K562 (cell line): ENCODE data around the gene LMAN2. TPM values are rescaled to one million over a fixed set of nuclear protein-coding genes. Genes with fewer than 3 reads are reported as not detected.
"Not testable (repeated sequence)": the region's sequence is repeated elsewhere in the genome, so short reads cannot be mapped to it uniquely, and the experiment has no call there.

Experiments used
- ATAC-seq: fragments of 200-7000 bp; cut with Tn5 transposase; 3 replicates; pipeline ENCODE4 v1.9.1; 2020; ENCODE audit warnings: moderate library complexity
- BruUV-seq: library from RNA; stranded (reverse); fragments of 400-500 nt; replicated peaks from 2 replicates; lab custom pipeline; 2021; lab: Mats Ljungman, UMichigan
- CTCF ChIA-PET: fragments of 300-600 bp; formaldehyde crosslinking; extraction: SDS; loops from one replicate; lab custom pipeline; 2021; ENCODE audit warnings: low intra/inter-chr PET ratio; lab: Yijun Ruan, JAX
- POLR2A ChIA-PET: fragments of 300-600, 350-650 bp; sonication (Branson Sonifier 250); formaldehyde crosslinking; extraction: SDS; loops from one replicate; lab custom pipeline; 2021; ENCODE audit warnings: antibody characterized with exemption, inconsistent platforms; lab: Yijun Ruan, JAX
- DNase-seq, 4 experiments: peaks; one replicate each; pipeline versions ENCODE4 v3.0.0 to v3.0.0-alpha.2; 2011 to 2018; ENCODE audit warnings: low spot score in 3 of 4, mixed read lengths in 3 of 4; ENCODE audit errors: extremely low read depth in 1 of 4
- FAIRE-seq: peaks from 2 replicates; lab custom pipeline; 2011; peaks lifted over from hg19 to GRCh38; lab: Jason Lieb, UNC
- H2AFZ ChIP-seq: 2 replicates; pipeline ENCODE4 v1.6.0; 2011; ENCODE audit warnings: low read depth, low read length, control low read depth, inconsistent platforms
- H3K27ac ChIP-seq: fragments of 200-600 bp; 3 replicates; pipeline ENCODE4 v1.8.0; 2011; ENCODE audit warnings: low read depth, mild to moderate bottlenecking, control low read depth, inconsistent platforms, low read length, moderate library complexity, mixed read lengths; ENCODE audit errors: extremely low read depth
- H3K27me3 ChIP-seq, 2 experiments: fragments of 300-600 bp in 1 of 2; 2 replicates in 1 of 2; 3 replicates in 1 of 2; pipeline versions ENCODE4 v1.6.0 to v1.8.0; 2011; ENCODE audit warnings: inconsistent platforms in 2 of 2, low read length in 2 of 2, mild to moderate bottlenecking in 1 of 2, mixed read lengths in 1 of 2, moderate library complexity in 1 of 2; ENCODE audit not compliant: control insufficient read depth in 2 of 2, insufficient read depth in 2 of 2
- H3K36me3 ChIP-seq: fragments of 300-600 bp; 3 replicates; pipeline ENCODE4 v1.8.0; 2011; ENCODE audit warnings: mild to moderate bottlenecking, low read length, inconsistent platforms; ENCODE audit not compliant: control insufficient read depth, insufficient read depth
- H3K4me1 ChIP-seq, 2 experiments: fragments of 200-600 bp in 1 of 2; replicated peaks in 1 of 2; 2 replicates in 1 of 2; 3 replicates in 1 of 2; pipeline versions ENCODE4 v1.5.1 to v1.8.0; 2011; ENCODE audit warnings: inconsistent platforms in 2 of 2, low read length in 2 of 2, mild to moderate bottlenecking in 1 of 2, mixed read lengths in 1 of 2, moderate library complexity in 1 of 2; ENCODE audit not compliant: control insufficient read depth in 2 of 2, insufficient read depth in 2 of 2
- H3K4me2 ChIP-seq: 2 replicates; pipeline ENCODE4 v1.6.1; 2011; ENCODE audit warnings: low read length, control low read depth, inconsistent platforms, mixed read lengths; ENCODE audit not compliant: insufficient read depth
- H3K4me3 ChIP-seq: fragments of 200-600 bp; sonication (generic), shearing (Covaris generic); 2 replicates; pipeline ENCODE4 v1.5.1; 2016; ENCODE audit warnings: control low read depth, inconsistent platforms
- H3K79me2 ChIP-seq: fragments of 200-600 bp; 3 replicates; pipeline ENCODE4 v1.8.0; 2011; ENCODE audit warnings: low read length, inconsistent platforms; ENCODE audit not compliant: control insufficient read depth, insufficient read depth
- H3K9ac ChIP-seq, 2 experiments: 2 replicates each; pipeline versions ENCODE4 v1.6.0 to v1.6.1; 2011; ENCODE audit warnings: low read depth in 2 of 2, low read length in 2 of 2, control low read depth in 1 of 2, inconsistent platforms in 1 of 2, mild to moderate bottlenecking in 1 of 2, mixed read lengths in 1 of 2; ENCODE audit not compliant: insufficient read depth in 1 of 2
- H3K9me1 ChIP-seq: one replicate; pipeline ENCODE4 v1.6.0; 2011; ENCODE audit warnings: inconsistent platforms, mild to moderate bottlenecking, low read length, moderate library complexity; ENCODE audit not compliant: control insufficient read depth, insufficient read depth
- H3K9me3 ChIP-seq: replicated peaks from 2 replicates; pipeline ENCODE4 v1.5.1; 2011; ENCODE audit warnings: low read depth, low read length, inconsistent platforms; ENCODE audit not compliant: control insufficient read depth, insufficient read depth
- H4K20me1 ChIP-seq: replicated peaks from 2 replicates; pipeline ENCODE4 v1.6.1; 2011; ENCODE audit warnings: low read length, inconsistent platforms, mixed read lengths; ENCODE audit not compliant: control insufficient read depth, insufficient read depth
- ARHGAP35 ChIP-seq: fragments of 450-650 bp; IDR thresholded peaks from 2 replicates; pipeline ENCODE4 v1.6.1; 2018; ENCODE audit not compliant: partially characterized antibody
- KDM2B ChIP-seq: fragments of 250-450 bp; sonication (Bioruptor Pico); IDR thresholded peaks from 2 replicates; pipeline ENCODE4 v1.8.0; 2021; ENCODE audit warnings: mild to moderate bottlenecking, moderate library complexity
- MNT ChIP-seq, 2 experiments: fragments of 450-650 bp; conservative IDR thresholded peaks; 2 replicates each; pipeline ENCODE4 v1.6.1; 2017; ENCODE audit warnings: mild to moderate bottlenecking in 2 of 2, moderate library complexity in 2 of 2
- NCOR1 ChIP-seq: fragments of 450-650 bp; IDR thresholded peaks from 2 replicates; pipeline ENCODE4 v1.6.1; 2016; ENCODE audit warnings: mild to moderate bottlenecking, moderate library complexity
- POLR2B ChIP-seq: fragments of 450-650 bp; IDR thresholded peaks from 2 replicates; pipeline ENCODE4 v1.6.1; 2018; ENCODE audit warnings: low read depth; ENCODE audit not compliant: partially characterized antibody
- RBFOX2 ChIP-seq: fragments of 200-400 bp; formaldehyde crosslinking; IDR thresholded peaks from 2 replicates; pipeline ENCODE4 v1.6.1; 2017; ENCODE audit warnings: low read depth, mild to moderate bottlenecking, low read length, moderate library complexity
- SIN3A ChIP-seq, 2 experiments: fragments of 150-350 bp in 1 of 2; IDR thresholded peaks; 2 replicates each; pipeline ENCODE4 v1.6.1; 2011 to 2016; ENCODE audit warnings: borderline replicate concordance in 2 of 2, low read depth in 2 of 2, low read length in 2 of 2, mild to moderate bottlenecking in 2 of 2, moderate library complexity in 2 of 2; ENCODE audit not compliant: control insufficient read depth in 1 of 2
- TAF1 ChIP-seq: IDR thresholded peaks from 2 replicates; pipeline ENCODE4 v1.6.1; 2011; ENCODE audit warnings: mild to moderate bottlenecking, low read length, moderate library complexity; ENCODE audit not compliant: insufficient read depth, control insufficient read depth, severe bottlenecking; ENCODE audit errors: extremely low read depth
- TEAD2 ChIP-seq: fragments of 450-650 bp; IDR thresholded peaks from 2 replicates; pipeline ENCODE4 v1.6.1; 2016; ENCODE audit warnings: missing genetic modification characterization, control low read depth, missing compliant biosample characterization
- ZNF655 ChIP-seq: fragments of 250-450 bp; sonication (Bioruptor Pico); IDR thresholded peaks from 2 replicates; pipeline ENCODE4 v1.5.0; 2021
- WGBS: fragments of 100-300 bp; shearing (Covaris generic); methylation state at CpG from one replicate; pipeline ENCODE4 v1.1.6; 2016; ENCODE audit warnings: low coverage, mixed read lengths; ENCODE audit not compliant: insufficient coverage; ENCODE audit errors: missing lambda C conversion rate; 5-methylcytosine and 5-hydroxymethylcytosine counted together
- in situ Hi-C: fragments of 300-500 bp; cut with MboI; formaldehyde crosslinking; loops from 4 replicates; pipeline ENCODE4 v1.15.0; 2018; ENCODE audit warnings: inconsistent platforms, mixed read lengths
- intact Hi-C: fragments of 100-400 bp; cut with micrococcal nuclease; formaldehyde crosslinking; loops from 2 replicates; pipeline ENCODE4 v1.14.2; 2022
- polyA plus RNA-seq, 8 experiments: library from polyadenylated mRNA; depleted of rRNA in 4 of 8; stranded (reverse) in 5 of 8; unstranded in 3 of 8; fragments of >200 nt; fragmentation: Nextera tagmentation in 2 of 8; fragmentation: Illumina TruSeq in 1 of 8; extraction: Ambion mirVana in 2 of 8; extraction: Trizol in 1 of 8; gene quantifications; 2 replicates each; pipeline versions ENCODE4 v1.2.1 to v1.2.3, GENCODE V29; 2011 to 2014; ENCODE audit warnings: inconsistent platforms in 1 of 8, missing spikeins in 1 of 8
- total RNA-seq, 7 experiments: library from RNA; depleted of rRNA in 6 of 7; stranded (reverse); fragments of >200 nt in 6 of 7; fragmentation: Illumina TruSeq in 2 of 7; extraction: Trizol in 2 of 7; gene quantifications; 2 replicates each; pipeline versions ENCODE4 v1.2.1 to v1.2.3, GENCODE V29; 2011 to 2021; ENCODE audit warnings: low replicate concordance in 1 of 7

The LMAN2 gene
- total and polyA plus RNA-seq, 9 of the 15 experiments (the other 6 are each of a cell fraction or from before 2014, with no cell fraction given), result 2.7 to 254 (median 136) TPM

- H3K9ac ChIP-seq, CTCF ChIA-PET, intact Hi-C loops, H4K20me1 ChIP-seq, H3K27ac ChIP-seq, H3K9me3 ChIP-seq, ATAC-seq, in situ Hi-C loops, DNase-seq, H2AFZ ChIP-seq, H3K4me2 ChIP-seq, FAIRE-seq, H3K4me3 ChIP-seq, H3K27me3 ChIP-seq, H3K9me1 ChIP-seq, BruUV-seq: not testable (repeated sequence)
- WGBS, result 94% methylated on average over 11 of the region's 11 CpGs
- Histone ChIP-seq H3K4me1 (peaks cover 33 to 60% of the 10 kb centered on the region in 2 experiments; a peak in 4 of 5 replicates), H3K36me3 (peaks cover 46% of the 10 kb centered on the region), H3K79me2 (peaks cover 54% of the 10 kb centered on the region)
- POLR2A ChIA-PET, result interaction anchor here (1.0 to 1.4 kb wide), 3 partner anchors 8 to 121 kb away, joined by 3 to 5 read pairs (median 4); partner anchors contain the start of gene LMAN2
- peak; percentile 58 for TF ChIP-seq RBFOX2
Observed at GRCh38 chr5:177306103-177306640, 45.3 kb downstream of the LMAN2 start.

GRCh38 chr5:177304392-177305119 lies 46.9 kb downstream of the LMAN2 start:
- 3% methylated on average over 15 of the region's 19 CpGs for WGBS
- Histone ChIP-seq H3K9me3 (no peaks in the 10 kb centered on the region), H2AFZ (peak overlapping the region; percentile 86; the same call in 1 of the 2 replicates), H3K27ac (peak overlapping the region; percentile 89), H3K4me1 (peaks cover 33 to 45% of the 10 kb centered on the region in 2 experiments), H3K36me3 (peaks cover 56% of the 10 kb centered on the region), H4K20me1 (peaks cover 10% of the 10 kb centered on the region), H3K9ac (peak overlapping the region; percentile 93 to 99), H3K4me2 (peak overlapping the region; percentile 94), H3K79me2 (peaks cover 48% of the 10 kb centered on the region), H3K4me3 (peak overlapping the region; percentile 88), H3K9me1 (no peaks in the 10 kb centered on the region), H3K27me3 (no peaks in the 10 kb centered on the region)
- ATAC-seq (no peak), DNase-seq (peak; percentile 49 to 62 (median 54)), FAIRE-seq (peak; percentile 74)
- intact Hi-C loops (loop anchor here (5.0 kb wide), 1 partner anchor 172 kb away; the partner anchor contains the start of gene NSD1), in situ Hi-C loops (no loop called here)
- CTCF ChIA-PET, result interaction anchor here (0.6 kb wide), 1 partner anchor 657 kb away, joined by 3 read pairs; the partner anchor contains the start of gene TSPAN17
- BruUV-seq, result TSS peak; percentile 67
- POLR2A ChIA-PET, result interaction anchor here (0.7 to 0.8 kb wide), 2 partner anchors 86 to 141 kb away, joined by 3 to 4 read pairs; no protein-coding TSS in a partner anchor
- TF ChIP-seq ARHGAP35 (no peak), ZNF655 (CRISPR knock-in tag) (no peak), TAF1 (no peak), SIN3A (IDR thresholded peaks at IDR 0.05; ENCODE audit: borderline replicate concordance in 2 of 2, control insufficient read depth in 1 of 2, low read depth in 2 of 2, low read length in 2 of 2) (peak; percentile 21 to 67; a peak in 1 of 4 replicates), KDM2B (no peak), TEAD2 (tag) (no peak), NCOR1 (peak; percentile 15; the same call in 1 of the 2 replicates), MNT (conservative IDR thresholded peaks at IDR 0.05) (peak in 1 of 2 experiments; percentile 57; a peak in 2 of 4 replicates), POLR2B (peak; percentile 20)
